Panc1 (cell line): ENCODE results near the gene HES5. TPM values are rescaled to one million over a fixed set of nuclear protein-coding genes. Genes with fewer than 3 reads are reported as not detected.

Experiments
- ATAC-seq: fragments of 200-7000 bp; cut with Tn5 transposase; 2 replicates; pipeline ENCODE4 v1.9.1; 2020; ENCODE audit warnings: mild to moderate bottlenecking, moderate library complexity
- BruUV-seq: library from RNA; stranded (reverse); fragments of 400-500 nt; replicated peaks from 2 replicates; lab custom pipeline; 2021; lab: Mats Ljungman, UMichigan
- CTCF ChIA-PET: fragments of 300-600 bp; sonication (Branson Sonifier 250); formaldehyde crosslinking; loops from one replicate; lab custom pipeline; 2022; ENCODE audit warnings: antibody characterized with exemption; lab: Charles Lee
- POLR2A ChIA-PET: fragments of 300-600 bp; sonication (Branson Sonifier 250); formaldehyde crosslinking; loops from one replicate; lab custom pipeline; 2022; ENCODE audit warnings: antibody characterized with exemption; lab: Charles Lee
- DNase-seq: peaks from one replicate; pipeline ENCODE4 v3.0.0-alpha.2; 2010; ENCODE audit warnings: low read depth, low spot score
- H3K27ac ChIP-seq: 2 replicates; pipeline ENCODE4 v1.5.1; 2011; ENCODE audit warnings: mild to moderate bottlenecking, low read length, inconsistent platforms
- H3K27me3 ChIP-seq: fragments of 200-500 bp; sonication (Bioruptor generic); 2 replicates; pipeline ENCODE4 v1.6.0; 2014; ENCODE audit warnings: low read length, inconsistent platforms; ENCODE audit not compliant: control insufficient read depth, insufficient read depth
- H3K36me3 ChIP-seq: fragments of 200-500 bp; sonication (Bioruptor generic); 2 replicates; pipeline ENCODE4 v1.5.1; 2014; ENCODE audit warnings: inconsistent platforms, mild to moderate bottlenecking, low read length, moderate library complexity; ENCODE audit not compliant: control insufficient read depth, insufficient read depth
- H3K4me1 ChIP-seq: 2 replicates; pipeline ENCODE4 v1.5.1; 2011; ENCODE audit warnings: inconsistent platforms, mild to moderate bottlenecking, low read length, moderate library complexity; ENCODE audit not compliant: control insufficient read depth, insufficient read depth
- H3K4me3 ChIP-seq, 2 experiments: 2 replicates each; pipeline ENCODE4 v1.5.1; 2011 to 2012; ENCODE audit warnings: low read depth in 2 of 2, low read length in 2 of 2, mild to moderate bottlenecking in 2 of 2, inconsistent platforms in 1 of 2, moderate library complexity in 1 of 2
- H3K9me3 ChIP-seq: fragments of 200-500 bp; sonication (Bioruptor generic); 2 replicates; pipeline ENCODE4 v1.5.1; 2014; ENCODE audit warnings: low read depth, mild to moderate bottlenecking, inconsistent platforms, low read length, moderate library complexity; ENCODE audit not compliant: control insufficient read depth, insufficient read depth
- CTCF ChIP-seq: fragments of 450-650 bp; IDR thresholded peaks from 2 replicates; pipeline ENCODE4 v1.5.1; 2017; ENCODE audit warnings: mild to moderate bottlenecking
- POLR2AphosphoS5 ChIP-seq: IDR thresholded peaks from 2 replicates; pipeline ENCODE4 v1.6.1; 2012; ENCODE audit warnings: mild to moderate bottlenecking, low read depth, low read length, moderate library complexity
- REST ChIP-seq, 2 experiments: IDR thresholded peaks; 2 replicates each; pipeline ENCODE4 v1.6.1; 2011 to 2012; ENCODE audit warnings: low read depth in 2 of 2, control low read depth in 1 of 2, low read length in 1 of 2, mild to moderate bottlenecking in 1 of 2, moderate library complexity in 1 of 2; ENCODE audit not compliant: insufficient read depth in 1 of 2
- SIN3A ChIP-seq: IDR thresholded peaks from 2 replicates; pipeline ENCODE4 v1.6.1; 2012; ENCODE audit warnings: low read depth, mild to moderate bottlenecking, low read length, moderate library complexity, borderline replicate concordance; ENCODE audit not compliant: insufficient read depth
- TCF7L2 ChIP-seq: IDR thresholded peaks from 2 replicates; pipeline ENCODE4 v1.6.1; 2011; ENCODE audit warnings: mild to moderate bottlenecking, low read depth, low read length, inconsistent platforms
- in situ Hi-C: cut with HindIII; loops from 2 replicates; pipeline ENCODE4 v1.10.0; 2016; ENCODE audit warnings: low sequenced_read_pairs, low pct_unique_long_range_greater_than_20kb
- intact Hi-C: fragments of 100-400 bp; cut with micrococcal nuclease; formaldehyde crosslinking; loops from one replicate; pipeline ENCODE4 v1.10.0; 2022; ENCODE audit not compliant: unreplicated experiment
- total RNA-seq: library from RNA; stranded (reverse); gene quantifications from one replicate; pipeline ENCODE4 v1.2.1, GENCODE V29; 2021; ENCODE audit not compliant: unreplicated experiment

HES5 gene
- total RNA-seq, 1 experiment from 2014 or later: not detected

DNA sequence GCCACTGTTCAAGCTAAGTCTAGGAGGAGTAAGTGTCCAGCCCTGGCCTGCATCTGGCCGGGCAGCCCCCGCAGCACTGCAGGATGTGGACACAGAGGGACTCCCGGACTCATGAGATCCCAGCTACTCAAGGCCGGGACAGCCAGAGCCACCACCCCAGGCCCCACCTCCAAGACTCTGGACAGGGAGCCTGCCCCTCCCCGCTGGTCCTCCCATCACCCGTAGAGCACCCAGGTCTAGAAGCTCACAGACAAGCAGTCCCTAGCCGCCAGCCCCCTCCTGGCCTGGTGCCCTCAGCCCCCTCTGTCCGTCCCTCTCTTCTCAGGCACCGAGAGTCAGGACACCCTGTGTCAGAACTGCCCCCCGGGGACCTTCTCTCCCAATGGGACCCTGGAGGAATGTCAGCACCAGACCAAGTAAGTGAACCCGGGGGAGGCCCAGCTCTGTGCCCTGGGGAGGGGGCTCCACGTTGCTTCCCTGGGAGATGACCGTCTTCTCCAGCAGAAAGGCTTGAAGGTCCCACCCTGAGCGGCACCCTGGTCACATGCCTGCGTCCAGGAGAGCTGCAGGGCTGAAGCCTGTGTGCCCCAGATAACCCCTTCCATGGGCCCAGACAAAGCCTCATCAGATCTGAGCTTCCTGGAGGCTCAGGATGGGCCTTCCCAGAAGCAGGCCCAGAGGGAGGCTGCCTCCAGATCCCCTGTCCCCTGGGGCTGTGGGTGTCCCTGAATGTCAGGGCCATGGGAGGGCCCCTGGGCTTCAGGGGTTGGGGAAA, 30.4 kb upstream of the HES5 start:
- ChIA-PET POLR2A (no interaction called here), CTCF (interaction anchor here (1.3 kb wide), 1 partner anchor 16 kb away, joined by 4 read pairs; no protein-coding TSS in a partner anchor)
- Histone ChIP-seq H3K9me3 (no peaks in the 10 kb centered on the region), H3K4me3 (no peak overlapping the region), H3K4me1 (peaks cover 14% of the 10 kb centered on the region), H3K27ac (no peak overlapping the region), H3K27me3 (no peaks in the 10 kb centered on the region), H3K36me3 (no peaks in the 10 kb centered on the region)
- BruUV-seq: no TSS peak
- TF ChIP-seq POLR2AphosphoS5 (no peak), TCF7L2 (no peak), REST (IDR thresholded peaks at IDR 0.05; ENCODE audit: insufficient read depth in 1 of 2, low read depth in 2 of 2, low read length in 1 of 2) (no peak), SIN3A (no peak), CTCF (no peak)
- intact Hi-C loops: no loop called here
- no peak for ATAC-seq
- in situ Hi-C loops: no loop called here
- no peak for DNase-seq

DNA sequence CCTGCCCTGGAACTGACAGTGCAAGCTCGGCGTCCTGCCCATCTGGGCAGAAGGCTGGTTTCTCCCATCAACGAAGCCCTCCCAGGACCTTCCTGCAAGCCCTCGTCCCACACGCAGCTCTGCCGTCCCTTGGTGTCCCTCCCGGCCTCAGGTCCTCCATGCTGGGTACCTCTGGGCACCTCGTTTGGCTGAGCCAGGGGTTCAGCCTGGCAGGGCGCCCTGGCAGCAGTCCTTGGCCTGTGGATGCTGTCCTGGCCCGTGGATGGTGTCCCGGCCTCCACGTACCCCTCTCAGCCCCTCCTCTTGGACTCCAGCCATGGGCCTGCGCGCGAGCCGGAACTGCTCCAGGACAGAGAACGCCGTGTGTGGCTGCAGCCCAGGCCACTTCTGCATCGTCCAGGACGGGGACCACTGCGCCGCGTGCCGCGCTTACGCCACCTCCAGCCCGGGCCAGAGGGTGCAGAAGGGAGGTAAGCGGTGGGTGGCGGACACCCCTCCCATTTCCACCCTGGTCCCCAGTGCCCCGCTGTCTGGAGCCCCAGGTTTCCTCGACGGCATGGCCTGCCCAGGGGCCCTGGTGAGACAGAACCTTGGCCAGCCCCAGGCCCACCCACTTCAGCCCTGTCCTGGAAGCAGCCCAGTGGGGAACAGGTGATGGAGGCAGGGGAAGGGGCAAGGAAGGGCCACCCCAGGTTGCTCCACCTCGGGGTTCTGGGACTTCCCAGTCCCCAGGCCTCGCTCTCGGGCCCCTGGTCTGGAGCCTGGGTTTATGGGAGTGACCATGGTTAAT, 29.6 kb upstream of the HES5 start:
- Histone ChIP-seq H3K27ac (no peak overlapping the region), H3K27me3 (no peaks in the 10 kb centered on the region), H3K4me3 (no peak overlapping the region), H3K4me1 (peaks cover 15% of the 10 kb centered on the region), H3K9me3 (no peaks in the 10 kb centered on the region), H3K36me3 (no peaks in the 10 kb centered on the region)
- no TSS peak for BruUV-seq
- DNase-seq: no peak
- ChIA-PET POLR2A (no interaction called here), CTCF (no interaction called here)
- intact Hi-C loops (no loop called here), in situ Hi-C loops (no loop called here)
- no peak for ATAC-seq
- TF ChIP-seq CTCF: no peak
- TF ChIP-seq TCF7L2: no peak
- TF ChIP-seq SIN3A: no peak
- no peak for TF ChIP-seq POLR2AphosphoS5
- no peak for TF ChIP-seq REST (IDR thresholded peaks at IDR 0.05; ENCODE audit: insufficient read depth in 1 of 2, low read depth in 2 of 2, low read length in 1 of 2)
